Upper lobe of left lung (tissue), 6 donors: ENCODE results near the gene SFMBT2. TPM values are rescaled to one million over a fixed set of nuclear protein-coding genes. Genes with fewer than 3 reads are reported as not detected.

Experiments
- ATAC-seq, 2 donors: fragments of 200-7000 bp; cut with Tn5 transposase; one replicate each; pipeline ENCODE4 v1.9.1; 2022; ENCODE audit warnings: mild to moderate bottlenecking in 2 of 2, moderate library complexity in 2 of 2; ENCODE audit not compliant: low FRiP score in 2 of 2
- DNase-seq, 2 donors: peaks; one replicate each; pipeline ENCODE4 v3.0.0-alpha.2; 2019 to 2020
- H3K27ac ChIP-seq, 4 donors: fragments of 200-600 bp; sonication (generic); one replicate each; pipeline ENCODE4 v1.5.1; 2016 to 2019
- H3K27me3 ChIP-seq, 4 donors: fragments of 200-600 bp; sonication (generic); one replicate each; pipeline ENCODE4 v1.5.1; 2017 to 2019
- H3K36me3 ChIP-seq, 4 donors: fragments of 200-600 bp; sonication (generic); one replicate each; pipeline ENCODE4 v1.5.1; 2016 to 2019
- H3K4me1 ChIP-seq, 4 donors: fragments of 200-600 bp; sonication (generic); one replicate each; pipeline ENCODE4 v1.5.1; 2018 to 2019
- H3K4me3 ChIP-seq, 4 donors: fragments of 200-600 bp; sonication (generic); one replicate each; pipeline ENCODE4 v1.5.1; 2017 to 2019; ENCODE audit warnings: mild to moderate bottlenecking in 2 of 4, moderate library complexity in 1 of 4
- H3K9me3 ChIP-seq, 4 donors: fragments of 200-600 bp; sonication (generic); one replicate each; pipeline ENCODE4 v1.5.1; 2018 to 2019
- EP300 ChIP-seq, 4 donors: sonication (generic); formaldehyde crosslinking; IDR thresholded peaks; one replicate each; pipeline ENCODE4 v1.5.1; 2017; ENCODE audit warnings: antibody characterized with exemption in 4 of 4, control low read depth in 2 of 4
- POLR2A ChIP-seq, 4 donors: fragments of 450-650 bp; IDR thresholded peaks; one replicate each; pipeline ENCODE4 v1.5.1; 2016 to 2017; ENCODE audit warnings: antibody characterized with exemption in 4 of 4, mild to moderate bottlenecking in 2 of 4
- POLR2AphosphoS5 ChIP-seq, 2 donors: sonication (generic); formaldehyde crosslinking; IDR thresholded peaks; one replicate each; pipeline ENCODE4 v1.5.1; 2017; ENCODE audit warnings: antibody characterized with exemption in 2 of 2
- WGBS, 2 donors: methylation state at CpG; one replicate each; pipeline ENCODE4 v1.1.5; 2017 to 2018; 5-methylcytosine and 5-hydroxymethylcytosine counted together
- total RNA-seq, 6 donors: library from RNA; depleted of rRNA in 4 of 6; stranded (reverse); fragments of >200 nt in 4 of 6; gene quantifications; one replicate each; pipeline versions ENCODE4 v1.1.0 to v1.2.1, GENCODE V29; 2016 to 2021
- TF ChIP-seq, protein P1 (sequence below), 6 experiments: fragments of 450-650 bp in 4 of 6; fragments of 200-600 bp in 2 of 6; sonication (generic) in 2 of 6; IDR thresholded peaks; one replicate each; pipeline ENCODE4 v1.5.1; 2016 to 2019; ENCODE audit warnings: antibody characterized with exemption in 6 of 6
- donor health status: DM: no; HTN: no; CAD: no; lungs with moderate emphysema.
- donor health status: DM: no; HTN: yes; CAD: no; lungs with severe emphysema.

Gene SFMBT2
- total RNA-seq, result 10 to 100 TPM in 3 of 6 donors, 1 to 10 TPM in 3; 6.2 to 14.6 (median 10.2) TPM

DNA sequence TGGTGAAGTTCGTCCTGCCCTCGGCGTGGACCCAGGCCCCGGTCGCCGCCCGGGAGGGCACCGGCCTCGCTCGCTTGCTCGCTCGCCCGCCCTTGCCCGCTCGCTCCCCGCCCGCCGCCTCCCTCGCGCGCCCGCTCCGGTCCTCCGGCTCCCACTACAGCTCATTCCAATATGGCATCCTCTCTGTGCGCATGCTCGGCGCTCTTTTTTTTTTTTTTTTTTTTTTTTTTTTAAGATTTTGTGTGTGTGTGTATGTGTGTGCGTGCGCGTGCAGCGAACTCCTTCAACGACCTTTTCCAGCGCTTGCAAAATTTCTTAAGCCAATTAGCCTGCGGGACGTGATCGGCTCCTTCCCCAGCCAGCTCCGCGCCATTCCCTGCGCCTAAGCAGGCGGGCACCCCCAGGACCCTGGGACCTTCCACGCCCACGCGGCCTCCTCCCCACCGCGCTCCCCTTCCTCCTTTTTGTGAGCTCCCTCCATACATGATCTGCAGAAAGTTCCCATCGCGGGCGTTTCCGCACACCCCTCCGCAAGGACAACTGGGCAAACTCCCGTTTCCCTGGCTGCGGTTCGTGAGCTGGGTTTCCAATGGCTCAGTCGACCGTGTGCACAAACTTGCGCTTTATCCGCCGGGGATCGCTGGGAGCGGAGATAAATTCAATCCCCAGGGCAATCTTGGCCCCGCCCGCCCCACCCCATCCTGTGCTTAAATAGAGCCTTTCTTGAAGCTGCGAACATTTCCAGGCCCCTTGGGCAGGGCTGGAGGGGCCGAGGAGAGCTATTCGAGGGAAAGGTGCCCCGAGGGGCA lies at the start of gene SFMBT2:
Gene SFMBT2, minus strand, starts transcription at position 173 of the 809 bp plus-strand sequence. CDS start 29,136 bp downstream, outside the sequence.
- H3K4me3 ChIP-seq, result peak within 1 kb of the TSS; percentile 11 to 94 (median 76)
- H3K4me1 ChIP-seq, result peaks cover 19 to 67% (median 39%) of the 10 kb centered on the region in 4 donors
- H3K36me3 ChIP-seq, result no peaks in the 10 kb centered on the region
- H3K9me3 ChIP-seq, result no peaks in the 10 kb centered on the region
- TF ChIP-seq POLR2AphosphoS5 (IDR thresholded peaks at IDR 0.05) (peak in 1 of 2 donors; percentile 3), POLR2A (IDR thresholded peaks at IDR 0.05) (peak in 1 of 4 donors; percentile 46), EP300 (IDR thresholded peaks at IDR 0.05) (no peak)
- TF ChIP-seq, protein P1, sequence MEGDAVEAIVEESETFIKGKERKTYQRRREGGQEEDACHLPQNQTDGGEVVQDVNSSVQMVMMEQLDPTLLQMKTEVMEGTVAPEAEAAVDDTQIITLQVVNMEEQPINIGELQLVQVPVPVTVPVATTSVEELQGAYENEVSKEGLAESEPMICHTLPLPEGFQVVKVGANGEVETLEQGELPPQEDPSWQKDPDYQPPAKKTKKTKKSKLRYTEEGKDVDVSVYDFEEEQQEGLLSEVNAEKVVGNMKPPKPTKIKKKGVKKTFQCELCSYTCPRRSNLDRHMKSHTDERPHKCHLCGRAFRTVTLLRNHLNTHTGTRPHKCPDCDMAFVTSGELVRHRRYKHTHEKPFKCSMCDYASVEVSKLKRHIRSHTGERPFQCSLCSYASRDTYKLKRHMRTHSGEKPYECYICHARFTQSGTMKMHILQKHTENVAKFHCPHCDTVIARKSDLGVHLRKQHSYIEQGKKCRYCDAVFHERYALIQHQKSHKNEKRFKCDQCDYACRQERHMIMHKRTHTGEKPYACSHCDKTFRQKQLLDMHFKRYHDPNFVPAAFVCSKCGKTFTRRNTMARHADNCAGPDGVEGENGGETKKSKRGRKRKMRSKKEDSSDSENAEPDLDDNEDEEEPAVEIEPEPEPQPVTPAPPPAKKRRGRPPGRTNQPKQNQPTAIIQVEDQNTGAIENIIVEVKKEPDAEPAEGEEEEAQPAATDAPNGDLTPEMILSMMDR (IDR thresholded peaks at IDR 0.05), result peak in 1 of 6 experiments; percentile 36
- ATAC-seq (peak; percentile 68 to 76), DNase-seq (peak; percentile 40 to 93)
- 1% methylated on average over 40 to 46 of the region's 66 CpGs for WGBS, 2 donors
- peaks cover 0 to 24% (median 12%) of the 10 kb centered on the region in 4 donors for H3K27me3 ChIP-seq
- peak within 1 kb of the TSS; percentile 39 to 87 (median 69) for H3K27ac ChIP-seq

DNA sequence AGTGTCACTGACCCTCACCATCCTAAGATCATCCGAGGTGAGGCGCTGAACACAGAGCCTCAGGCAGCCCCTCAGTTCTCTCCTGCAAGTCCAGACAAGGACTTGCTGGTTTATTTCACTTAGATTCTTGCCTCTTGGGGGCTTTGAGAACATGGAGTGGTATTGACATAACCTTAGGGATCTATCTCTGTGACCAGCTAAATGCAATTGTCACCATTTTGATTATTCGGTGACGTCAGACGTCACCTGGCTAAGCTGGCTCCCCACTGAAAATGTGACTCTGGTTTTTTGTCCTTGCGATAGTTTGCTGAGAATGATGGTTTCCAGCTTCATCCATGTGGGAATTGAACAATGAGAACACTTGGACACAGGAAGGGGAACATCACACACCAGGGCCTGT lies 49.2 kb upstream of the SFMBT2 start:
- no peaks in the 10 kb centered on the region for H3K36me3 ChIP-seq
- TF ChIP-seq POLR2A (IDR thresholded peaks at IDR 0.05) (no peak), EP300 (IDR thresholded peaks at IDR 0.05) (no peak), POLR2AphosphoS5 (IDR thresholded peaks at IDR 0.05) (no peak)
- TF ChIP-seq, protein P1 (IDR thresholded peaks at IDR 0.05), result no peak
- no peaks in the 10 kb centered on the region for H3K27me3 ChIP-seq
- ATAC-seq (no peak), DNase-seq (no peak)
- WGBS, 2 donors, result 93 to 96% methylated on average over 6 of the region's 6 CpGs
- H3K4me1 ChIP-seq, result no peaks in the 10 kb centered on the region
- no peak overlapping the region for H3K27ac ChIP-seq
- H3K4me3 ChIP-seq, result no peak overlapping the region
- H3K9me3 ChIP-seq, result no peaks in the 10 kb centered on the region

DNA sequence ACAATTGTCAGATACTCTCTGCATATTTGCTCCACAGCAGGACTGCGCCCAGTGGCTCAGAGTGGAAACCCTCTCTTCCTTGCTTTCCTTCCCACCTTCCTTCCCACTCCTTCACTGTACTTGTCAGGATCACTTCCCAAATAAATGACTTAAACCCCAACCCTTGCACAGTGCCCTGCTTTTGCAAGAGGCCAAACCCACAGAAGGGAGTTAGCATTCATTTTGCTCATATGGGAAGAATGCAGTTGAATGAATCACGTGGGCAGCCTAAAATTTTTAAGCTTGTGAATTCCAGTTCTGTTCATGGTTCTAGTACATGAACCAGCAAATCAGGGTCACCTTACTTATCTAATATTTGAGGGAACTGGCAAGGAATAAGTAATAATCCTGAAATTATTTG lies 47.7 kb upstream of the SFMBT2 start:
- TF ChIP-seq, protein P1 (IDR thresholded peaks at IDR 0.05), result no peak
- TF ChIP-seq POLR2AphosphoS5 (IDR thresholded peaks at IDR 0.05), result no peak
- DNase-seq, result no peak
- 73 to 79% methylated on average over 2 of the region's 2 CpGs for WGBS, 2 donors

DNA sequence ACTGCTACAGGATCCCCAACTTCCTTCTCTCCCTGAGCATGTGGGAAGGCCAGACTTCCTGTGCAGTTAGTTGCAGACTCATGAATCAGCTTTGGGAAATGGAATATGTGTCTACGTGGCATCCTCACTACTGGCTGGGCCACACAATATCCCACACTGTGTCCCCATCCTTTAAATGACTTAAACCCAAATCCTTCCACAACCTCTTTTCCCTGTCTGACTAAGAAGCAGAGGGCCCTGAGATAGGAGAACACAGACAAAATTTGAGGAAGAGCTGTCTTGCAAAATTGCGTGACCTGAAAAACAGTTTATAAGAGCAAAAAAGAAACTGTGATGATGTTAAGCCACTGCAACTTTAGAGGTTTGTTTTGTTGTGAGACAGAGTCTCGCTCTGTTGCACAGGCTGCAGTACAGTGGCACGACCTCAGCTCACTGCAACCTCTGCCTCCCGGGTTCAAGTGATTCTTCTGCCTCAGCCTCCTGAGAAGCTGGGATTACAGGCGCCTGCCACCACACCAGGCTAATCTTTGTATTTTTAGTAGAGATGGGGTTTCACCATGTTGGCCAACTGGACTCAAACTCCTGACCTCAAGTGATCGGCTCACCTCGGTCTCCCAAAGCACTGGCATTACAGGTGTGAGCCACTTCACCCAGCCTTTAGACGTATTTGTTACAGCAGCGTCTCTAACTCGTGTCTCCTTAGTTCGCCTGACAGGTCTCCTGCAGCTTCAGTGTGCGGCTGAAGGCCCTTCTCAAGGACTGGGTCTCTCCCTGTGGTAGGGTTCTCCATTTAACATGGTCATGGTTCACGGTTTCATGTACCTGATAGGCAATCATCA lies 46.9 kb upstream of the SFMBT2 start:
- ATAC-seq, result peak; percentile 52 to 65
- Histone ChIP-seq H3K27me3 (no peaks in the 10 kb centered on the region), H3K4me1 (no peaks in the 10 kb centered on the region), H3K36me3 (no peaks in the 10 kb centered on the region), H3K9me3 (no peaks in the 10 kb centered on the region), H3K4me3 (no peak overlapping the region), H3K27ac (peak overlapping the region in 1 of 4 donors; percentile 35)
- WGBS, 2 donors, result 79 to 84% methylated on average over 14 of the region's 14 CpGs
- TF ChIP-seq, protein P1 (IDR thresholded peaks at IDR 0.05), result no peak
- no peak for TF ChIP-seq EP300 (IDR thresholded peaks at IDR 0.05)
- TF ChIP-seq POLR2AphosphoS5 (IDR thresholded peaks at IDR 0.05), result no peak
- TF ChIP-seq POLR2A (IDR thresholded peaks at IDR 0.05), result no peak
- DNase-seq, result no peak

More for the DNA sequence above, 47.7 kb upstream of the SFMBT2 start:
- H3K27me3 ChIP-seq, result no peaks in the 10 kb centered on the region
- ATAC-seq, result peak in 1 of 2 donors; percentile 42
- no peaks in the 10 kb centered on the region for H3K9me3 ChIP-seq
- H3K4me3 ChIP-seq, result no peak overlapping the region
- H3K36me3 ChIP-seq, result no peaks in the 10 kb centered on the region
- H3K27ac ChIP-seq, result peak overlapping the region in 1 of 4 donors; percentile 35
- no peaks in the 10 kb centered on the region for H3K4me1 ChIP-seq
